GM18870 (cell line): ENCODE results near the gene KRT23.

ENCODE experiments used
- ATAC-seq: cut with Tn5 transposase; IDR thresholded peaks from one replicate; pipeline ENCODE4 v1.9.1; 2021; ENCODE audit warnings: moderate library complexity; ENCODE audit not compliant: unreplicated experiment

KRT23 gene

GRCh38 chr17:40873801-40874200, 63.6 kb downstream of the KRT23 start:
- no peak for ATAC-seq

GRCh38 chr17:40873255-40873654, 64.2 kb downstream of the KRT23 start:
- ATAC-seq, result no peak
